HG02798 (cell line): Measurements from ENCODE around the gene CLC.

Experiments used
- ATAC-seq: cut with Tn5 transposase; IDR thresholded peaks from one replicate; pipeline ENCODE4 v1.9.1; 2021; ENCODE audit warnings: mild to moderate bottlenecking; ENCODE audit not compliant: unreplicated experiment, poor library complexity

The CLC gene

GRCh38 chr19:39681416-39681815, 56.4 kb downstream of the CLC start:
- no peak for ATAC-seq
